HEK293T (cell line): Measurements from ENCODE around the gene ALCAM.

ENCODE experiments used
- LEF1 ChIP-seq: fragments of 450-650 bp; IDR thresholded peaks from 2 replicates; pipeline ENCODE4 v1.6.1; 2017; ENCODE audit warnings: mild to moderate bottlenecking, borderline replicate concordance
- NFRKB ChIP-seq: fragments of 450-650 bp; IDR thresholded peaks from 2 replicates; pipeline ENCODE4 v1.6.1; 2016; ENCODE audit warnings: mild to moderate bottlenecking, moderate library complexity
- SP1 ChIP-seq: fragments of 450-650 bp; IDR thresholded peaks from 2 replicates; pipeline ENCODE4 v1.6.1; 2017
- TARDBP ChIP-seq: fragments of 450-650 bp; IDR thresholded peaks from 2 replicates; pipeline ENCODE4 v1.6.1; 2016

DNA sequence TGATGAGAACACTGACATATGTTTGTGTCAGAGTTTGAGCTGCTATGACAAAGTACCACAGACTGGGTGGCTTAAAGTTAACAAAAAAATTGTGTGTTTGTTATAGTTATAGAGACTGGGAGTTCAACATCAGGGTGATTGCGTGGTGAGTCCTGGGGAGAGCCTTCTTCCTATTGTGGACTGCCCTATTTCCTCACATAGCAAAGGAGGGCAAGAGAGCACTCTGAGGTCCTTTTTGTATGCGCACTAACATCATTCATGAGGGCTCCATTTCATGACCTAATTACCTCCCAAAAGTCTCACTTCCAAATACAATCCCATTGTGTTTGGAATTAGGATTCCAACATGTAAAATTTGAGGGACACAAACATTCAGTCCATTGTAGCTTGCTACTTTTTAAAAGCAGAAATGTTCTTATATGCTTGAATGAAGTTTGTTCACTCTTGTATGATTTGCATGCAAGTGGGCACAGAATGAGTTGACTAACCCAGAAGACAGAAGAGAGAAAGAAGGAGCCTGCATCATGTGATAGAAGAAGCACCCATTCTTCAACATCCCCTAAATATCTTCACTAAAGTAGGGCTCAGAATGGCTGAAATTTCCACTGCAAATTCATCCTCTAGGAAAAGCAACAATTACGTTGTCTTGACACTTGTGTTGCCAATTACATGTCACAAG lies 18.9 kb upstream of the ALCAM start:
- TF ChIP-seq TARDBP (no peak), SP1 (no peak), LEF1 (no peak), NFRKB (no peak)
